ENCODE results near the gene PGF. TPM values are rescaled to one million over a fixed set of nuclear protein-coding genes. Genes with fewer than 3 reads are reported as not detected.

Gene PGF
- total and polyA plus RNA-seq, 12 donors, result 1.7 to 12.7 (median 4.9) TPM

DNA sequence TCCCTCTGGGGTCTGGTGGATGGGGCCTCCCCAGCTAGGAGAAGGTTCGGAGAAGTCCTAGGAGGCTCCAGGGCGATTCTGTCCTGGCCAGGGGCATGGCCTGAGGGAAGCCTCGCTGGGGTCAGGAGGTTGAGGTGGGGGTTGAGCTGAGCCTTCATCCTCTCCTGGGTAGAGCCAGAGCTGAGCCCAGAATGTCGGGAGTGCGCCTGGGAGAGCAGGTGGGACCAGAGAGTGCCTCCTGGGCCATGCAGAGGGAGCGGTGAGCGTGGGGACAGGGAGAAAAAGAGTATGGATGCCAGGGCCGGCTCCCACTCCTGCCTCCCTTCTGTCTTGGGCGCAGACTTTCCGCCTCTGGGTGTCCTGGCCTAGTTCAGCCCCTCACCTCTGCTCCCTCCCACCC lies 45.5 kb downstream of the PGF start:
- H3K27me3 ChIP-seq, result no peaks in the 10 kb centered on the region
- TF ChIP-seq POLR2A (IDR thresholded peaks at IDR 0.05), result no peak
- TF ChIP-seq, protein P1, sequence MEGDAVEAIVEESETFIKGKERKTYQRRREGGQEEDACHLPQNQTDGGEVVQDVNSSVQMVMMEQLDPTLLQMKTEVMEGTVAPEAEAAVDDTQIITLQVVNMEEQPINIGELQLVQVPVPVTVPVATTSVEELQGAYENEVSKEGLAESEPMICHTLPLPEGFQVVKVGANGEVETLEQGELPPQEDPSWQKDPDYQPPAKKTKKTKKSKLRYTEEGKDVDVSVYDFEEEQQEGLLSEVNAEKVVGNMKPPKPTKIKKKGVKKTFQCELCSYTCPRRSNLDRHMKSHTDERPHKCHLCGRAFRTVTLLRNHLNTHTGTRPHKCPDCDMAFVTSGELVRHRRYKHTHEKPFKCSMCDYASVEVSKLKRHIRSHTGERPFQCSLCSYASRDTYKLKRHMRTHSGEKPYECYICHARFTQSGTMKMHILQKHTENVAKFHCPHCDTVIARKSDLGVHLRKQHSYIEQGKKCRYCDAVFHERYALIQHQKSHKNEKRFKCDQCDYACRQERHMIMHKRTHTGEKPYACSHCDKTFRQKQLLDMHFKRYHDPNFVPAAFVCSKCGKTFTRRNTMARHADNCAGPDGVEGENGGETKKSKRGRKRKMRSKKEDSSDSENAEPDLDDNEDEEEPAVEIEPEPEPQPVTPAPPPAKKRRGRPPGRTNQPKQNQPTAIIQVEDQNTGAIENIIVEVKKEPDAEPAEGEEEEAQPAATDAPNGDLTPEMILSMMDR (IDR thresholded peaks at IDR 0.05), result no peak
- H3K9me3 ChIP-seq (replicated peaks in 1 of 3), result no peaks in the 10 kb centered on the region
- peaks cover 0 to 9% of the 10 kb centered on the region in 2 donors for H3K4me1 ChIP-seq (replicated peaks in 1 of 2)
- no peak overlapping the region for H3K4me3 ChIP-seq
- H3K36me3 ChIP-seq (replicated peaks in 1 of 2), result no peaks in the 10 kb centered on the region
- no peak for DNase-seq
- intact Hi-C loops (cut with DNase I), result loop anchor here (5.0 to 10.0 kb wide), 2 partner anchors 48 to 175 kb away; no protein-coding TSS in a partner anchor
- WGBS, 4 donors, result 85 to 89% (median 89%) methylated on average over 10 of the region's 10 CpGs
- no peak overlapping the region for H3K27ac ChIP-seq

DNA sequence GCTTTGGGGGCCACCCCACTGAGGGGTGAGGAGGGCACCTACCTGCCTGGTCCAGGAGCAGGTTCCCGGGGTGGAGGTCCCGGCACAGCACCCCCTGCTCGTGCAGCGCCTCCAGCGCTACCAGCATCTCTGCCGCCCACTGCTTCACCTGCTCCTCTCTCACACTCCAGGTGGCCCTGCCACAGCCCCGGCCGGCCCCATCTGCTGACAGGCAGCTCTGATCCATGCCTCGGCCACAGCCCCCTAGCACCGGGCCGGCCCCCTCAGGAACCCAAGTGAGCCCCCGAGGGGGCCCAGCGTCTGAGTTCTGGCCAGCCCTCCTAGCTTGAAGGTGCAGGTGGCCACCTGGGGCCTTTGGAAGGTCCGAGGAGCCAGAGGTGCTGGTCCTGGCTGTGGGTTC lies 45.9 kb downstream of the PGF start:
- Histone ChIP-seq H3K4me3 (no peak overlapping the region), H3K36me3 (replicated peaks in 1 of 2) (no peaks in the 10 kb centered on the region), H3K9me3 (replicated peaks in 1 of 3) (no peaks in the 10 kb centered on the region), H3K4me1 (replicated peaks in 1 of 2) (peaks cover 0 to 9% of the 10 kb centered on the region in 2 donors), H3K27ac (peak overlapping the region in 1 of 5 donors; percentile 17), H3K27me3 (no peaks in the 10 kb centered on the region)
- 85 to 98% (median 92%) methylated on average over 6 to 14 of the region's 14 CpGs for WGBS, 4 donors
- no peak for DNase-seq
- intact Hi-C loops (cut with DNase I), result loop anchor here (5.0 kb wide), 1 partner anchor 47 kb away; no protein-coding TSS in a partner anchor
- TF ChIP-seq, protein P1 (IDR thresholded peaks at IDR 0.05), result no peak
- no peak for TF ChIP-seq POLR2A (IDR thresholded peaks at IDR 0.05)

DNA sequence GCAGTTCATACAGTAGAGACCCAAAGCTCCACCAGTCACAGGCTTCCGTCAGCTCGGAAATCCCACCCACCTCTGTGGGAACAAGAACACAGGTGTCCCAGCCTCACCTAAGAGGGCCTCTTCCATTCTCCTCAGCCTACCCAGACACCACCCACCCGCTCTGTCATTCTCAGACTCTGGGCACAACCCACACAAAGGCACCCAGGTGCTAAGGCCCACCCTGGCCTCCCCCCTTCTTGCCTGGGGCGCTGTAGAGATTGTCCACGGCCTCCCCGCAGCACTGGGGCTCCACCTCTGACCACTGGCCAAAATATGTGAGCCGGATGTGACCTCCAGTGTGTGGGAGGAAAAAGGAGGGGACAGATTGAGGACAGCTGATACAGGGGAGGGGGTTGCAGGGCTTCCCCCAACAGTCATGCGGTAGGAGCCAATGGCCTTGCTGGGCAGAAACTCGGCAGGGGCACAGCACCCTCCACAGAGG lies 46.5 kb downstream of the PGF start:
- Histone ChIP-seq H3K9me3 (replicated peaks in 1 of 3) (no peaks in the 10 kb centered on the region), H3K36me3 (replicated peaks in 1 of 2) (no peaks in the 10 kb centered on the region), H3K27ac (peak overlapping the region in 1 of 5 donors; percentile 17), H3K4me1 (replicated peaks in 1 of 2) (peaks cover 0 to 6% of the 10 kb centered on the region in 2 donors), H3K27me3 (no peaks in the 10 kb centered on the region), H3K4me3 (no peak overlapping the region)
- TF ChIP-seq, protein P1 (IDR thresholded peaks at IDR 0.05), result no peak
- TF ChIP-seq POLR2A (IDR thresholded peaks at IDR 0.05), result no peak
- 61 to 76% (median 70%) methylated on average over 7 to 9 of the region's 9 CpGs for WGBS, 4 donors
- DNase-seq, result no peak
- intact Hi-C loops (cut with DNase I), result loop anchor here (5.0 kb wide), 1 partner anchor 47 kb away; no protein-coding TSS in a partner anchor

DNA sequence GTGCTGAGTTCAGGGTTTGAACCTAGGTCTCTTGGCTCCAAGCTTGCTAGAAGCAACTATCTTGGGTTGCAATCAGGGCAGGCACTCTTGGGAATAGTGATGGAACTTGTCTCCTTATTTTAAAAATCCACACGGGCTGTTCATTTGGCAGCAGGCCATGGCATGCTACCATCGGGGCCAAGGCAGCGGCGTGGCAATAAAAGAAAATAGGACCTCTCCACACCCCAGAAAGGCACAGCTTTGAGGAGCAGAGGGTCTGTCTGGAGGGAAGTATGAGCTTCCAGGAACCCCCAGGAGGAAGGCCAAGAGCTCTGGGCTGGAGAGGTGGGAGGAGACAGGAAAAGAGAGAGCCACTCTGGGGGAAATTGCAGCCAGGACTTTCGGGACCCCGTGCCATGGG lies 47.7 kb downstream of the PGF start:
- Histone ChIP-seq H3K27me3 (no peaks in the 10 kb centered on the region), H3K4me1 (replicated peaks in 1 of 2) (peaks cover 0 to 6% of the 10 kb centered on the region in 2 donors), H3K36me3 (replicated peaks in 1 of 2) (peaks cover 0 to 6% of the 10 kb centered on the region in 2 donors), H3K27ac (peak overlapping the region in 1 of 5 donors; percentile 34), H3K9me3 (replicated peaks in 1 of 3) (no peaks in the 10 kb centered on the region), H3K4me3 (no peak overlapping the region)
- TF ChIP-seq POLR2A (IDR thresholded peaks at IDR 0.05), result no peak
- TF ChIP-seq, protein P1 (IDR thresholded peaks at IDR 0.05), result no peak
- WGBS, 4 donors, result 47 to 61% (median 54%) methylated on average over 6 of the region's 6 CpGs
- DNase-seq, result peak in 1 of 7 donors; percentile 19
- intact Hi-C loops (cut with DNase I), result loop anchor here (5.0 kb wide), 1 partner anchor 45 kb away; no protein-coding TSS in a partner anchor

Data from adrenal gland (tissue), 12 donors.